Osteoblast (primary cell): Measurements from ENCODE around the gene RPAIN. TPM values are rescaled to one million over a fixed set of nuclear protein-coding genes. Genes with fewer than 3 reads are reported as not detected.
"Not testable (repeated sequence)": the region's sequence is repeated elsewhere in the genome, so short reads cannot be mapped to it uniquely, and the experiment has no call there.

Experiments used
- DNase-seq: peaks from one replicate; pipeline ENCODE4 v3.0.0; 2011; ENCODE audit warnings: low spot score, mixed read lengths; ENCODE audit not compliant: insufficient read length; ENCODE audit errors: missing footprints
- H2AFZ ChIP-seq: 2 replicates; pipeline ENCODE4 v1.6.0; 2011; ENCODE audit warnings: mild to moderate bottlenecking, low read length
- H3K27ac ChIP-seq: 2 replicates; pipeline ENCODE4 v1.5.1; 2011; ENCODE audit warnings: mild to moderate bottlenecking, low read depth, low read length, moderate library complexity
- H3K27me3 ChIP-seq: 2 replicates; pipeline ENCODE4 v1.6.0; 2012; ENCODE audit warnings: mild to moderate bottlenecking, control low read depth, inconsistent platforms, low read length, moderate library complexity; ENCODE audit not compliant: insufficient read depth
- H3K36me3 ChIP-seq: 2 replicates; pipeline ENCODE4 v1.5.1; 2011; ENCODE audit warnings: mild to moderate bottlenecking, low read length, control low read depth, moderate library complexity; ENCODE audit not compliant: insufficient read depth
- H3K4me1 ChIP-seq: 2 replicates; pipeline ENCODE4 v1.5.1; 2011; ENCODE audit warnings: mild to moderate bottlenecking, low read length, control low read depth, moderate library complexity; ENCODE audit not compliant: insufficient read depth
- H3K4me2 ChIP-seq: 2 replicates; pipeline ENCODE4 v1.6.0; 2011; ENCODE audit warnings: mild to moderate bottlenecking, low read length; ENCODE audit not compliant: insufficient read depth
- H3K4me3 ChIP-seq: fragments of 200-600 bp; sonication (generic); 3 replicates; pipeline ENCODE4 v1.5.1; 2012; ENCODE audit warnings: mild to moderate bottlenecking, low read length, inconsistent platforms; ENCODE audit not compliant: insufficient read depth
- H3K79me2 ChIP-seq: 2 replicates; pipeline ENCODE4 v1.6.0; 2012; ENCODE audit warnings: mild to moderate bottlenecking, low read length, control low read depth, inconsistent platforms; ENCODE audit not compliant: insufficient read depth
- H3K9me3 ChIP-seq: 2 replicates; pipeline ENCODE4 v1.5.1; 2011; ENCODE audit warnings: low read depth, low read length, control low read depth
- H4K20me1 ChIP-seq: 2 replicates; pipeline ENCODE4 v1.6.0; 2012; ENCODE audit warnings: mild to moderate bottlenecking, low read length, control low read depth; ENCODE audit not compliant: insufficient read depth
- total RNA-seq: library from RNA; depleted of rRNA; stranded (reverse); fragments of >200 nt; gene quantifications from 2 replicates; pipeline ENCODE4 v1.2.3, GENCODE V29; 2012
- TF ChIP-seq, protein P1 (sequence below): IDR thresholded peaks from 2 replicates; pipeline ENCODE4 v1.5.1; 2011; ENCODE audit warnings: mild to moderate bottlenecking, low read depth, low read length, moderate library complexity; ENCODE audit errors: extremely low read depth

RPAIN gene
- total RNA-seq, 1 donor = 40.2 TPM

- Histone ChIP-seq H3K36me3 (peaks cover 62% of the 10 kb centered on the region), H3K4me1 (peaks cover 19% of the 10 kb centered on the region), H3K9me3 (no peaks in the 10 kb centered on the region), H3K27me3 (no peaks in the 10 kb centered on the region), H4K20me1 (peaks cover 8% of the 10 kb centered on the region), H3K79me2 (peaks cover 41% of the 10 kb centered on the region), H3K4me2 (no peak overlapping the region), H3K27ac (no peak overlapping the region), H3K4me3 (no peak overlapping the region), H2AFZ (no peak overlapping the region)
- DNase-seq = peak; percentile 45
- TF ChIP-seq, protein P1, sequence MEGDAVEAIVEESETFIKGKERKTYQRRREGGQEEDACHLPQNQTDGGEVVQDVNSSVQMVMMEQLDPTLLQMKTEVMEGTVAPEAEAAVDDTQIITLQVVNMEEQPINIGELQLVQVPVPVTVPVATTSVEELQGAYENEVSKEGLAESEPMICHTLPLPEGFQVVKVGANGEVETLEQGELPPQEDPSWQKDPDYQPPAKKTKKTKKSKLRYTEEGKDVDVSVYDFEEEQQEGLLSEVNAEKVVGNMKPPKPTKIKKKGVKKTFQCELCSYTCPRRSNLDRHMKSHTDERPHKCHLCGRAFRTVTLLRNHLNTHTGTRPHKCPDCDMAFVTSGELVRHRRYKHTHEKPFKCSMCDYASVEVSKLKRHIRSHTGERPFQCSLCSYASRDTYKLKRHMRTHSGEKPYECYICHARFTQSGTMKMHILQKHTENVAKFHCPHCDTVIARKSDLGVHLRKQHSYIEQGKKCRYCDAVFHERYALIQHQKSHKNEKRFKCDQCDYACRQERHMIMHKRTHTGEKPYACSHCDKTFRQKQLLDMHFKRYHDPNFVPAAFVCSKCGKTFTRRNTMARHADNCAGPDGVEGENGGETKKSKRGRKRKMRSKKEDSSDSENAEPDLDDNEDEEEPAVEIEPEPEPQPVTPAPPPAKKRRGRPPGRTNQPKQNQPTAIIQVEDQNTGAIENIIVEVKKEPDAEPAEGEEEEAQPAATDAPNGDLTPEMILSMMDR = no peak
Observed at GRCh38 chr17:5434984-5435383, 15.0 kb downstream of the RPAIN start.

DNA sequence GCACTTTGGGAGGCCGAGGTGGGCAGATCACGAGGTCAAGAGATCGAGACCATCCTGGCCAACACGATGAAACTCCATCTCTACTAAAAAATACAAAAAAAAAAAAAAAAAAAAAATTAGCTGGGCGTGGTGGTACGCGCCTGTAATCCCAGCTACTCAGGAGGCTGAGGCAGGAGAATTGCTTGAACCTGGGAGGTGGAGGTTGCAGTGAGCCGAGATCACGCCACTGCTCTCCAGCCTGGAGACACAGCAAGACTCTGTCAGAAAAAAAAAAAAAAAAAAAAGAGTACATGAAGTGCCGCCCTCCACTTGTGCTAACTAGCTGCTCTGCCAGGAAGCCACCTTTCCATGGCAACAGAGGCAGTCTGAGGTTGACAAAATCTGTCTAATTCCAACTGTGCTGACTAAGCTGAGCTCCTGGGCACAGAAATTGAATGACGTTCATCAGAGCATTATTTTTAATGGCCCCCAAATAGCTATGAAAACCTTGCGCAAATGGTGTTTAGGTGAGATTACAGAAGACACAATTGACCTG, 15.9 kb downstream of the RPAIN start:
- not testable (repeated sequence) for H2AFZ ChIP-seq, H4K20me1 ChIP-seq, H3K4me2 ChIP-seq, H3K9me3 ChIP-seq, DNase-seq, H3K27me3 ChIP-seq, H3K4me3 ChIP-seq
- Histone ChIP-seq H3K79me2 (peaks cover 41% of the 10 kb centered on the region), H3K27ac (peak overlapping the region; percentile 18), H3K36me3 (peaks cover 59% of the 10 kb centered on the region), H3K4me1 (peaks cover 19% of the 10 kb centered on the region)

- TF ChIP-seq, protein P1 = no peak
- H3K36me3 ChIP-seq = peaks cover 47% of the 10 kb centered on the region
- H3K79me2 ChIP-seq = peaks cover 41% of the 10 kb centered on the region
- H4K20me1 ChIP-seq = peaks cover 8% of the 10 kb centered on the region
- peak overlapping the region; percentile 97 for H3K4me2 ChIP-seq
- peak; percentile 82 for DNase-seq
- no peaks in the 10 kb centered on the region for H3K9me3 ChIP-seq
- H3K4me3 ChIP-seq = peak overlapping the region; percentile 96
- peak overlapping the region; percentile 46 for H3K27ac ChIP-seq
- no peaks in the 10 kb centered on the region for H3K27me3 ChIP-seq
- peaks cover 19% of the 10 kb centered on the region for H3K4me1 ChIP-seq
- no peak overlapping the region for H2AFZ ChIP-seq
Observed at GRCh38 chr17:5437721-5438317, 17.8 kb downstream of the RPAIN start.

DNA sequence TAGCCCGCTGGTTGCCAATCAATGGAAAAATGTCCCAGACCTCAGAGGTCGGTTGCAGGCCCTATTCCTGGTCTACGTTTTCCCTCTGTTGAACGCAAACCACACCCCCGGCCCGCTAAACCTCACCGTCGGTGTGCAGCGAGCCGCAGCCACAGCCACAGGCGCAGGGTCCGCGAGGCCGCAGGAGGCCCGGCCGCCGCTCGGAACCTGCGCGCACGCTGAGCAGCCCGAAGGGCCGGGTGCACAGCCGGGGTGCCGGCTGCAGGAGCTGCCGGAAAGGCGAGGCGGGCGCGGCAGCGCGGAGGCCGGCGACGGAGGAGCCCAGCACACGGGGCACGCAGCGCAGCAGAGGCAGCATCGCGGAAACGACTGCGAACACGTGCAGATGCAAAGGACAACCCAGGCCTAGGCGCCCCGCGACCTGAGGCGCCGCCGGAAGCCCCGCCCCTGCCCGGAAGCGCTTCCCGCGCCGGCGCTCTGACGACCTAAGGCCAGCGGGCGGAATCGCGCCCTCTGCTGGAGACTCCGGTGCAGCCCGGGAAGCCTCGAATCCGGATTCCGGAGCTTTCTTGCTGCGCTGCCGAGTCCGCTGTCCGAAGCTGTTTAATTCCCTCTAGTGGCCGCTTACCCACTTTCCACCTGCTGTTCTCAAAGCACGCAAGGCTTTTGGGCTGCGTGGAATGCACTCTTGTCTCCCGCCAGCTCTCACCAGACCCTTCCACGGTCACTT, 18.9 kb downstream of the RPAIN start, which contains the start of gene C1QBP:
C1QBP (minus strand) TSS at position 440 of the 730 bp plus-strand sequence; CDS start at position 358, 82 bp downstream.
- peaks cover 8% of the 10 kb centered on the region for H4K20me1 ChIP-seq
- peaks cover 41% of the 10 kb centered on the region for H3K79me2 ChIP-seq
- peaks cover 19% of the 10 kb centered on the region for H3K4me1 ChIP-seq
- H3K4me3 ChIP-seq = peak within 1 kb of the TSS; percentile 96
- H2AFZ ChIP-seq = peak within 1 kb of the TSS; percentile 90
- no peaks in the 10 kb centered on the region for H3K9me3 ChIP-seq
- TF ChIP-seq, protein P1 = peak; percentile 98
- peak within 1 kb of the TSS; percentile 97 for H3K4me2 ChIP-seq
- H3K27me3 ChIP-seq = no peaks in the 10 kb centered on the region
- H3K36me3 ChIP-seq = peaks cover 44% of the 10 kb centered on the region
- peak; percentile 98 for DNase-seq
- H3K27ac ChIP-seq = peak within 1 kb of the TSS; percentile 46
